Uterus (tissue), 4 donors: ENCODE measurements around the gene EIF1. TPM values are rescaled to one million over a fixed set of nuclear protein-coding genes. Genes with fewer than 3 reads are reported as not detected.
"Not testable (repeated sequence)": the region's sequence is repeated elsewhere in the genome, so short reads cannot be mapped to it uniquely, and the experiment has no call there.

ENCODE experiments used
- DNase-seq, 2 donors: peaks; one replicate each; pipeline ENCODE4 v3.0.0-alpha.2; 2019 to 2020
- H3K27ac ChIP-seq, 2 donors: fragments of 200-600 bp; sonication (generic); 1 replicate in 1 of 2; 2 replicates in 1 of 2; pipeline ENCODE4 v1.5.1; 2016 to 2018
- H3K27me3 ChIP-seq, 2 donors: fragments of 200-600 bp; sonication (generic); one replicate each; pipeline ENCODE4 v1.5.1; 2018 to 2019; ENCODE audit warnings: control low read depth in 1 of 2
- H3K36me3 ChIP-seq, 2 donors: fragments of 200-600 bp; sonication (generic); one replicate each; pipeline ENCODE4 v1.5.1; 2019; ENCODE audit warnings: control low read depth in 1 of 2
- H3K4me1 ChIP-seq, 2 donors: fragments of 200-600 bp; sonication (generic); one replicate each; pipeline ENCODE4 v1.5.1; 2018 to 2019; ENCODE audit warnings: control low read depth in 1 of 2
- H3K4me3 ChIP-seq, 2 donors: fragments of 200-600 bp; sonication (generic); 1 replicate in 1 of 2; 2 replicates in 1 of 2; pipeline ENCODE4 v1.5.1; 2018 to 2019; ENCODE audit warnings: mild to moderate bottlenecking in 1 of 2
- H3K9me3 ChIP-seq, 2 donors: fragments of 200-600 bp; sonication (generic); one replicate each; pipeline ENCODE4 v1.5.1; 2019; ENCODE audit warnings: control low read depth in 1 of 2
- POLR2A ChIP-seq, 2 donors: fragments of 450-650 bp; IDR thresholded peaks; one replicate each; pipeline ENCODE4 v1.6.1; 2016; ENCODE audit warnings: antibody characterized with exemption in 2 of 2, mild to moderate bottlenecking in 1 of 2, moderate library complexity in 1 of 2
- intact Hi-C: fragments of 100-400 bp; cut with DNase I; formaldehyde crosslinking; loops from one replicate; pipeline ENCODE4 v1.15.1; 2023; ENCODE audit warnings: low total_unique reads
- total RNA-seq, 4 donors: library from RNA; depleted of rRNA in 3 of 4; stranded (reverse); fragments of >200 nt in 3 of 4; gene quantifications; one replicate each; pipeline versions ENCODE4 v1.1.0 to v1.2.4, GENCODE V29; 2014 to 2023
- TF ChIP-seq, protein P1 (sequence below), 4 experiments: fragments of 200-600 bp in 2 of 4; fragments of 450-650 bp in 2 of 4; sonication (generic) in 2 of 4; IDR thresholded peaks; one replicate each; pipeline ENCODE4 v1.5.1; 2016 to 2019; ENCODE audit warnings: antibody characterized with exemption in 4 of 4, mild to moderate bottlenecking in 2 of 4, moderate library complexity in 1 of 4
- donor health status: DM: yes; HTN: yes; CAD: no.

The EIF1 gene
- total RNA-seq, 4 donors from 2014 or later: 83.5 to 796 (median 199) TPM

DNA sequence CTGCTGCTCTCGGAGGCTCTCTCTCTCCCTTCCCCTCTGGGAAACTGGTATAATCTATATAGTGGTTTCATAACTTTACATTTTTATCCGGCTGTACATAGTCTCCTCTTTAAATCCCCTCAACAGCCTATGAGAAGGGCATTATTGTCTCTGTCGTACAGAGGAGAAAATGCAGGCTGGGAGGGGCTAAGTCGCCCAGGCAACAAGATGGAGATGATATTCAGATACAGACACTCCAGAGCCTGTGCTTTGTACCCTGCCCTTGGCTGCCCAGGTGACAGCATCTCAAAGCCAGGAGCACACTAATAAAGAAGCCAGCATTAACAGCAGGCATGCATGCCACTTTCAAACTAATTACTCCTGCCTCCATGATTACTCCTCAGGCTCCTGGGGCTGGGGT, 4.7 kb upstream of the EIF1 start:
- Histone ChIP-seq H3K4me1 (no peaks in the 10 kb centered on the region), H3K4me3 (no peak overlapping the region), H3K27me3 (no peaks in the 10 kb centered on the region), H3K36me3 (no peaks in the 10 kb centered on the region), H3K27ac (no peak overlapping the region), H3K9me3 (no peaks in the 10 kb centered on the region)
- DNase-seq: no peak
- intact Hi-C loops: no loop called here
- TF ChIP-seq, protein P1, sequence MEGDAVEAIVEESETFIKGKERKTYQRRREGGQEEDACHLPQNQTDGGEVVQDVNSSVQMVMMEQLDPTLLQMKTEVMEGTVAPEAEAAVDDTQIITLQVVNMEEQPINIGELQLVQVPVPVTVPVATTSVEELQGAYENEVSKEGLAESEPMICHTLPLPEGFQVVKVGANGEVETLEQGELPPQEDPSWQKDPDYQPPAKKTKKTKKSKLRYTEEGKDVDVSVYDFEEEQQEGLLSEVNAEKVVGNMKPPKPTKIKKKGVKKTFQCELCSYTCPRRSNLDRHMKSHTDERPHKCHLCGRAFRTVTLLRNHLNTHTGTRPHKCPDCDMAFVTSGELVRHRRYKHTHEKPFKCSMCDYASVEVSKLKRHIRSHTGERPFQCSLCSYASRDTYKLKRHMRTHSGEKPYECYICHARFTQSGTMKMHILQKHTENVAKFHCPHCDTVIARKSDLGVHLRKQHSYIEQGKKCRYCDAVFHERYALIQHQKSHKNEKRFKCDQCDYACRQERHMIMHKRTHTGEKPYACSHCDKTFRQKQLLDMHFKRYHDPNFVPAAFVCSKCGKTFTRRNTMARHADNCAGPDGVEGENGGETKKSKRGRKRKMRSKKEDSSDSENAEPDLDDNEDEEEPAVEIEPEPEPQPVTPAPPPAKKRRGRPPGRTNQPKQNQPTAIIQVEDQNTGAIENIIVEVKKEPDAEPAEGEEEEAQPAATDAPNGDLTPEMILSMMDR (IDR thresholded peaks at IDR 0.05): no peak
- no peak for TF ChIP-seq POLR2A (IDR thresholded peaks at IDR 0.05)

DNA sequence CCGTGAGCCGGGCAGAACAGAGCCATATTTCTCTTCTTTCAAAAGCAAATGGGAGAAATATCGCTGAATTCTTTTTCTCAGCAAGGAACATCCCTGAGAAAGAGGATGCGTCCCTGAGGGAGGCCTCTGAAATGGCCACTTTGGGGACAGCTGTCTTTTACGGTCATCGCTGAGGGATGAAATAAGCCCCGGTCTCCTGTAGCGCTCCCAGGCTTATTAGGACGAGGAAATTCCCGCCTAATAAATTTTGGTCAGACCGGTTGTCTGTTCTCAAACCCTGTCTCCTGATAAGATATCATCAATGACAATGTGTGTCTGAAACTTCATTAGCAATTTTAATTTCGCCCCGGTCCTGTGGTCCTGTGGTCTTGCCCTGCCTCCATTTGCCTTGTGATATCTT, 2.9 kb upstream of the EIF1 start:
- H3K4me1 ChIP-seq, H3K36me3 ChIP-seq, H3K4me3 ChIP-seq, intact Hi-C loops, H3K27me3 ChIP-seq, H3K9me3 ChIP-seq, H3K27ac ChIP-seq, DNase-seq: not testable (repeated sequence)

GRCh38 chr17:41686281-41686680, 2.4 kb upstream of the EIF1 start:
- Histone ChIP-seq H3K4me3 (no peak overlapping the region), H3K27ac (no peak overlapping the region), H3K27me3 (no peaks in the 10 kb centered on the region), H3K9me3 (no peaks in the 10 kb centered on the region), H3K4me1 (peaks cover 0 to 9% of the 10 kb centered on the region in 2 donors), H3K36me3 (no peaks in the 10 kb centered on the region)
- intact Hi-C loops: no loop called here
- TF ChIP-seq, protein P1 (IDR thresholded peaks at IDR 0.05): no peak
- TF ChIP-seq POLR2A (IDR thresholded peaks at IDR 0.05): no peak
- no peak for DNase-seq

DNA sequence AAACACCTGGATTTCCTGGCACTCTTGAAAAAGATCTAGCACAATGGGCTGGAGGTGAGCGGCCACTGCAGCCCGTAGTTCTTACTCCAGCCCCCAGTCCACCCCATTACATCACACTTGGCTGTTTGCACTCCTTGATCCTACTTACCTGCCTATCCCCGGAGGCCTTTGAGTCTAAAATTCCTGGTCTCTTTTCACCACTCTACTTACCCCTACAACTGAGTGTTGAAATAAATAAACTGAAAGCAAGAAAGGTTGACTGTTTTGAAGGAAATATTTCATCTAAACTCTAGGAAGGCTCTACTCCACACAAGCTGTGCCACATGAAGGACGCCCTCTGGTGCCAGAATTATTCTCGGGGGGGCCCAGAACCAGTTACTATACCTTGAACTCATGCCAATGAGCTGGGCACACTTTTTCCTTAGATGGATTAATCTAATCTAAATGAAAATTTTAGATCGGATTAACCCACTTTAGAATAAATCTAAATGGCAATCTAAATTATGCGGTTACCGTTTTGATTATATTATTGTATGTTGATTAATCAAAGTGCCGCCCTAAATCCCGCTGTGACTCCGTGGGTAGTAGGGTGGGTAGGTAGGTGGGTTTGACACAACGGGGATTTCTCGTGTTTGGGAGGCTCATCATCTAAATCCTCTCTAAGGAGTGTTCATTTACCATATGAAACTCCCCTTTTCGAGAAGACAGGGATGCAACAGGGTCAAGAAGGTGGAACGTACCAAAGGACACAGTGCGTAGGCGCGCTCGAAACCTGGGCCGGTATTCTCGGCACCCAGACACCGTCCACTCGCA, 651 bp upstream of the EIF1 start:
- TF ChIP-seq, protein P1 (IDR thresholded peaks at IDR 0.05): no peak
- no peak for TF ChIP-seq POLR2A (IDR thresholded peaks at IDR 0.05)
- H3K4me3 ChIP-seq: peak overlapping the region; percentile 55 to 99
- H3K27ac ChIP-seq: peak overlapping the region; percentile 91 to 100
- no peaks in the 10 kb centered on the region for H3K9me3 ChIP-seq
- no peaks in the 10 kb centered on the region for H3K36me3 ChIP-seq
- intact Hi-C loops: no loop called here
- H3K27me3 ChIP-seq: no peaks in the 10 kb centered on the region
- H3K4me1 ChIP-seq: peaks cover 0 to 9% of the 10 kb centered on the region in 2 donors
- DNase-seq: peak; percentile 58 to 76

DNA sequence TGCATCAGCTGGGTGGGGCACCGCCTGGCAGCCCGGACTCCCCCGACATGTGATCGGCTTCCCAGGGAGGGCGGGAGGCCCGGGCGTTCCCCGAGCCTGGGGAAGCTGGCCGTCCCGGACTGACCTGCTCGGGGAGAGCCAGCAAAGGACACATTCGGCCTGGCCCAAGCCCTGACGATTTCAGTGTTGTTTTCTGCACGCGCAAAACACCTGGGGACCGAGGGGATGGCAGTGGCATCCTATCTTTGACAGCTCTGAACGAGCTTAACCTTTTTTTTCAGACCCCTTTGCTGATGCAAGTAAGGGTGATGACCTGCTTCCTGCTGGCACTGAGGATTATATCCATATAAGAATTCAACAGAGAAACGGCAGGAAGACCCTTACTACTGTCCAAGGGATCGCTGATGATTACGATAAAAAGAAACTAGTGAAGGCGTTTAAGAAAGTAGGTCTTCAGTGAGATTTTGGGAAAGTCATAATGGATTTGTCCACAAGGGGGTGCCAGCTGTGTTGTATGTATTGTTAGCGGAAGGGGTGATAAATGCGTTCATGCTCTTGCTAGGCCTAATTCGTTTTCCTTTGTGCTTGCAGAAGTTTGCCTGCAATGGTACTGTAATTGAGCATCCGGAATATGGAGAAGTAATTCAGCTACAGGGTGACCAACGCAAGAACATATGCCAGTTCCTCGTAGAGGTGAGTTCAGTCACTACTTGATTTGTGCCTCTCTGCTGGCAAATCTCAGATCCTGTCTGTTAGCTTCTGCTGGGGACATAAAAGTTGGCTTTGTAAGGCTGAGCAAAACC, 1.0 kb downstream of the EIF1 start:
- peak overlapping the region; percentile 100 for H3K27ac ChIP-seq
- H3K4me3 ChIP-seq: peak overlapping the region; percentile 90 to 99
- peaks cover 0 to 9% of the 10 kb centered on the region in 2 donors for H3K4me1 ChIP-seq
- peak in 1 of 2 donors; percentile 46 for DNase-seq
- H3K9me3 ChIP-seq: no peaks in the 10 kb centered on the region
- H3K27me3 ChIP-seq: no peaks in the 10 kb centered on the region
- no peak for TF ChIP-seq POLR2A (IDR thresholded peaks at IDR 0.05)
- TF ChIP-seq, protein P1 (IDR thresholded peaks at IDR 0.05): peak in 3 of 4 experiments; percentile 37 to 59 (median 43)
- intact Hi-C loops: no loop called here
- H3K36me3 ChIP-seq: no peaks in the 10 kb centered on the region
